ENCODE results near the gene PARD3B. TPM values are rescaled to one million over a fixed set of nuclear protein-coding genes. Genes with fewer than 3 reads are reported as not detected.

Gene PARD3B
- total RNA-seq, 1 donor from 2014 or later, result not detected

DNA sequence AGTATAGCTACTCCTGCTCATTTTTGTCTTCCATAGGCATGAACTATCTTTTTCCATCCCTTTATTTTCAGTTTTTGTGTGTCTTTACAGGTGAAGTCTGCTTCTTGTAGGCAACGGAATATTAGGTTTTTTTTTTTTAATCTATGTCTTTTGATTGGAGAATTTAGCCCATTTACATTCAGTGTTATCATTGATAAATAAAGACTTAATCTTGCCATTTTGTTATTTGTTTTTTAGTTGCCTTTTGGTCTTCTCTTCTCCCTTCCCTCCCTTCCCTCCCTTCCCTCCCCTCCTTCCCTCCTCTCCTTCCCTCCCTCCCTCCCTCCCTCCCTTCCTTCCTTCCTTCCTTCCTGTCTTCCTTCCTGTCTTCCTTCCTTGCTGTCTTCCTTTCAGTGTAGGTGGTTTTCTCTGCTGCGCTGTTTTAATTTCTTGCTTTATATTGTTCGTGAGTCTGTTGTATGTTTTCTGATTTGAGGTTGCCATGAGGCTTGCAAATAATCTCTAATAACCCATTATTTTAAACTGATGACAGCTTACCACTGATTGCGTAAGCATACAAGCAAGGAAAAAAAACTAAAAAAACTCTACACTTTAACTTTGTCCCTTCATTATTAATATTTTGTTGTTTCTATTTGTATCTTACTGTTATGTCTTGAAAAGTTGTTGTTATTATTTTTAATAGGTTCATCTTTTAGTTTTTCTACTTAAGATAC lies 353.8 kb downstream of the PARD3B start:
- Mint-ChIP-seq H3K27me3 (no peaks in the 10 kb centered on the region), H3K27ac (no peak overlapping the region), H3K4me3 (no peak overlapping the region), H3K36me3 (ENCODE audit: low read depth) (no peaks in the 10 kb centered on the region), H3K4me1 (no peaks in the 10 kb centered on the region), H3K9me3 (peaks cover 12% of the 10 kb centered on the region)
- TF ChIP-seq, protein P1, sequence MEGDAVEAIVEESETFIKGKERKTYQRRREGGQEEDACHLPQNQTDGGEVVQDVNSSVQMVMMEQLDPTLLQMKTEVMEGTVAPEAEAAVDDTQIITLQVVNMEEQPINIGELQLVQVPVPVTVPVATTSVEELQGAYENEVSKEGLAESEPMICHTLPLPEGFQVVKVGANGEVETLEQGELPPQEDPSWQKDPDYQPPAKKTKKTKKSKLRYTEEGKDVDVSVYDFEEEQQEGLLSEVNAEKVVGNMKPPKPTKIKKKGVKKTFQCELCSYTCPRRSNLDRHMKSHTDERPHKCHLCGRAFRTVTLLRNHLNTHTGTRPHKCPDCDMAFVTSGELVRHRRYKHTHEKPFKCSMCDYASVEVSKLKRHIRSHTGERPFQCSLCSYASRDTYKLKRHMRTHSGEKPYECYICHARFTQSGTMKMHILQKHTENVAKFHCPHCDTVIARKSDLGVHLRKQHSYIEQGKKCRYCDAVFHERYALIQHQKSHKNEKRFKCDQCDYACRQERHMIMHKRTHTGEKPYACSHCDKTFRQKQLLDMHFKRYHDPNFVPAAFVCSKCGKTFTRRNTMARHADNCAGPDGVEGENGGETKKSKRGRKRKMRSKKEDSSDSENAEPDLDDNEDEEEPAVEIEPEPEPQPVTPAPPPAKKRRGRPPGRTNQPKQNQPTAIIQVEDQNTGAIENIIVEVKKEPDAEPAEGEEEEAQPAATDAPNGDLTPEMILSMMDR (IDR thresholded peaks at IDR 0.05), result no peak
- ChIA-PET CTCF (no interaction called here), POLR2A (no interaction called here)
- intact Hi-C loops (cut with micrococcal nuclease), result no loop called here
- ATAC-seq (ENCODE audit: low read depth), result no peak
- DNase-seq, result no peak

DNA sequence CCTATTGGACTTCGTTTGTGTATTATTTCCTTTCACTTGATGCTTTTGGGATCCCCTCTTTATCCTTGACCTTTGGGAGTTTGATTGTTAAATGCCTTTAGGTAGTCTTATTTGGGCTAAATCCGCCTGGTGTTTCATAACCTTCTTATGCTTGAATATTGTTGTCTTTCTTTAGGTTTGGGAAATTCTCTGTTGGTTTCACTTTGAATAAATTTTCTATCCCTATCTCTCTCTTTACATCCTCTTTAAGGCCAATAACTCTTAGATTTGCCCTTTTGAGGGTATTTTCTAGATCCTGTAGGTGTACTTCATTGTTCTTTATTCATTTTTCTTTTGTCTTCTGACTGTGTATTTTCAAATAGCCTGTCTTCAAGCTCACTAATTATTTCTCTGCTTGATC lies 354.7 kb downstream of the PARD3B start:
- ChIA-PET POLR2A (no interaction called here), CTCF (no interaction called here)
- H3K36me3 Mint-ChIP-seq (ENCODE audit: low read depth), result no peaks in the 10 kb centered on the region
- TF ChIP-seq, protein P1 (IDR thresholded peaks at IDR 0.05), result no peak
- no peaks in the 10 kb centered on the region for H3K4me1 Mint-ChIP-seq
- DNase-seq (no peak), ATAC-seq (ENCODE audit: low read depth) (no peak)
- intact Hi-C loops (cut with micrococcal nuclease), result no loop called here
- H3K27me3 Mint-ChIP-seq, result no peaks in the 10 kb centered on the region
- H3K4me3 Mint-ChIP-seq, result no peak overlapping the region
- peaks cover 12% of the 10 kb centered on the region for H3K9me3 Mint-ChIP-seq
- no peak overlapping the region for H3K27ac Mint-ChIP-seq

DNA sequence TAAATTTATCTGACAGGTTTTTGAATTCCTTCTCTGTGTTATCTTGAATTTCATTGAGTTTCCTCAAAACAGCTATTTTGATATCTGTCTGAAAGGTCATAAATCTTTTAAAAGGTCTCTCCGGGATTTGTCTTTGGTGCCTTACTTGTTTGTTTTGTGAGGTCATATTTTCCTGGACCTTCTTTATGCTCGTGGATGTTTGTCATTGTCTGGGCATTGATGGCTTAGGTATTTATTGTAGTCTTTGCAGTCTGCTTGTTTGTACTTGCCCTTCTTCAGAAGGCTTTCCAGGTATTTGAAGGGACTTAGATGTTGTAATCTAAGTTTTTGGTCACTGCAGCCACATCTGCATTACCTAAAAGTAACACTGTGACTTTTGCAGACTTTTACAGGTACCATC lies 355.2 kb downstream of the PARD3B start:
- TF ChIP-seq, protein P1 (IDR thresholded peaks at IDR 0.05), result no peak
- Mint-ChIP-seq H3K36me3 (ENCODE audit: low read depth) (no peaks in the 10 kb centered on the region), H3K9me3 (peaks cover 12% of the 10 kb centered on the region), H3K27me3 (no peaks in the 10 kb centered on the region), H3K4me3 (no peak overlapping the region), H3K4me1 (no peaks in the 10 kb centered on the region), H3K27ac (no peak overlapping the region)
- no peak for DNase-seq
- intact Hi-C loops (cut with micrococcal nuclease), result no loop called here
- POLR2A ChIA-PET, result no interaction called here
- no peak for ATAC-seq (ENCODE audit: low read depth)
- CTCF ChIA-PET, result no interaction called here

DNA sequence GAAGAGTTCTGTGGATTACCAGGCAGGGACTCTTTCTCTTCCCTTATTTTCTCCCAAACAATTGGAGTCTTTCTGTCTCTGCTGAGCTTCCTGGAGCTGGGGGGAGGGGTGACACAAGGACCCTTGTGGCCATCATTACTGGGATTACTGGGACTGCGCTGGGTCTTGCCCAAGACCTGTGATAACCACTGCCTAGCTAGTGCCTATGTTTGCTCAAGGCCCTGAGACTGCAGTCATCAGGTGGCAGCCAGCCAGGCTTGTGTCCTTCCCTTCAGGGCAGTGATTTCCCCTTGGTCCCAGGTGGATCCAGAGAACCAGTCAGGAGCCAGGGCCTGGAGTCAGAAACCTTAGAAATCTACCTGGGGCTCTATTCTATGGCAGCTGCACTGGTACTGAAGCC lies 355.6 kb downstream of the PARD3B start:
- no peak for DNase-seq
- TF ChIP-seq, protein P1 (IDR thresholded peaks at IDR 0.05), result no peak
- Mint-ChIP-seq H3K9me3 (peaks cover 12% of the 10 kb centered on the region), H3K4me1 (no peaks in the 10 kb centered on the region), H3K4me3 (no peak overlapping the region), H3K27ac (no peak overlapping the region), H3K27me3 (no peaks in the 10 kb centered on the region), H3K36me3 (ENCODE audit: low read depth) (no peaks in the 10 kb centered on the region)
- CTCF ChIA-PET, result no interaction called here
- POLR2A ChIA-PET, result no interaction called here
- no peak for ATAC-seq (ENCODE audit: low read depth)
- intact Hi-C loops (cut with micrococcal nuclease), result no loop called here

DNA sequence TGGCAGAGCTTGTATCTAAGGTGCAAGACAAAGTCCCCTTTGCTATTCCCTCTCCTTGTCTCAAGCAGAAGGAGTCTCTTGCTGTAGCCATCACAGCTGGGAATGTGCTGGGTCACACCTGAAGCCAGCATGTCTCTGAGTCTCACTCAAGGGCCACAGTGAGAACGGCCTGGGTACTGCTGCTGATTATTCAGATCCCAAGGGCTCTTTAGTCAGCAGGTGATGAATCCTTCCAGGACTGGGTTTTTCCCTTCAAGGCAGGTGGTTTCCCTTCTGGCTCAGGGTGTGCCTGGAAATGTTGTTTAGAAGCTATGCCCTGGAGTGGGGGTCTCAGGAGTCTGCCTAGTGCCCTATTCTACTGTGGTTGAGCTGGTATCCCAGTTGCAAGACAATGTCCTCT lies 356.3 kb downstream of the PARD3B start:
- no peak overlapping the region for H3K27ac Mint-ChIP-seq

More for the DNA sequence above, 356.3 kb downstream of the PARD3B start:
- no peak for DNase-seq
- TF ChIP-seq, protein P1 (IDR thresholded peaks at IDR 0.05), result no peak
- Mint-ChIP-seq H3K27me3 (no peaks in the 10 kb centered on the region), H3K4me3 (no peak overlapping the region), H3K36me3 (ENCODE audit: low read depth) (no peaks in the 10 kb centered on the region), H3K4me1 (no peaks in the 10 kb centered on the region), H3K9me3 (peaks cover 12% of the 10 kb centered on the region)
- POLR2A ChIA-PET, result no interaction called here
- ATAC-seq (ENCODE audit: low read depth), result no peak
- CTCF ChIA-PET, result no interaction called here
- intact Hi-C loops (cut with micrococcal nuclease), result no loop called here

Data from activated B cell treated with CpG ODN at 0.5 μM for 24 hours (primary cell).